Suprapubic skin (tissue), 4 donors: Measurements from ENCODE around the gene ADRA2C. TPM values are rescaled to one million over a fixed set of nuclear protein-coding genes. Genes with fewer than 3 reads are reported as not detected.

Experiments used
- DNase-seq, 2 donors: peaks; one replicate each; pipeline ENCODE4 v3.0.0-alpha.2; 2019; ENCODE audit warnings: low spot score in 2 of 2
- H3K27ac ChIP-seq: fragments of 200-600 bp; sonication (generic); one replicate; pipeline ENCODE4 v1.5.1; 2019
- H3K27me3 ChIP-seq: fragments of 200-600 bp; sonication (generic); one replicate; pipeline ENCODE4 v1.5.1; 2019
- H3K36me3 ChIP-seq: fragments of 200-600 bp; sonication (generic); one replicate; pipeline ENCODE4 v1.5.1; 2019
- H3K4me1 ChIP-seq: fragments of 200-600 bp; sonication (generic); one replicate; pipeline ENCODE4 v1.5.1; 2019
- H3K4me3 ChIP-seq: fragments of 200-600 bp; sonication (generic); one replicate; pipeline ENCODE4 v1.5.1; 2019; ENCODE audit warnings: mild to moderate bottlenecking
- H3K9me3 ChIP-seq: fragments of 200-600 bp; sonication (generic); one replicate; pipeline ENCODE4 v1.5.1; 2019
- CTCF ChIP-seq, 2 donors: fragments of 200-600 bp in 1 of 2; fragments of 450-650 bp in 1 of 2; sonication (generic) in 1 of 2; IDR thresholded peaks; one replicate each; pipeline ENCODE4 v1.5.1; 2016 to 2019; ENCODE audit warnings: antibody characterized with exemption in 2 of 2, mild to moderate bottlenecking in 1 of 2, moderate library complexity in 1 of 2
- EP300 ChIP-seq: sonication (generic); formaldehyde crosslinking; IDR thresholded peaks from one replicate; pipeline ENCODE4 v1.6.1; 2017; ENCODE audit warnings: antibody characterized with exemption
- POLR2A ChIP-seq, 2 donors: fragments of 450-650 bp; IDR thresholded peaks; one replicate each; pipeline ENCODE4 v1.6.1; 2017; ENCODE audit warnings: antibody characterized with exemption in 2 of 2, mild to moderate bottlenecking in 2 of 2, moderate library complexity in 2 of 2
- POLR2AphosphoS5 ChIP-seq, 3 donors: sonication (generic); formaldehyde crosslinking; IDR thresholded peaks; one replicate each; pipeline ENCODE4 v1.6.1; 2017; ENCODE audit warnings: antibody characterized with exemption in 3 of 3
- WGBS: methylation state at CpG from one replicate; pipeline ENCODE4 v1.1.5; 2018; 5-methylcytosine and 5-hydroxymethylcytosine counted together
- total RNA-seq, 4 donors: library from RNA; depleted of rRNA; stranded (reverse); fragments of >200 nt; gene quantifications; one replicate each; pipeline ENCODE4 v1.1.0, GENCODE V29; 2016

ADRA2C gene
- total RNA-seq, 4 donors from 2014 or later = 2.6 to 5.3 (median 4.0) TPM

GRCh38 chr4:3807311-3807710 is 41.1 kb downstream of the ADRA2C start:
- no peak for DNase-seq
- Histone ChIP-seq H3K27me3 (peaks cover 68% of the 10 kb centered on the region), H3K36me3 (no peaks in the 10 kb centered on the region), H3K4me1 (no peaks in the 10 kb centered on the region), H3K4me3 (no peak overlapping the region), H3K27ac (no peak overlapping the region), H3K9me3 (no peaks in the 10 kb centered on the region)
- WGBS = 46% methylated on average over 6 of the region's 6 CpGs
- TF ChIP-seq POLR2AphosphoS5 (IDR thresholded peaks at IDR 0.05) (no peak), EP300 (no peak), CTCF (IDR thresholded peaks at IDR 0.05) (no peak), POLR2A (IDR thresholded peaks at IDR 0.05) (no peak)

- DNase-seq = no peak
- H3K27me3 ChIP-seq = peaks cover 62% of the 10 kb centered on the region
- WGBS = 19% methylated on average over 14 of the region's 14 CpGs
- H3K4me3 ChIP-seq = no peak overlapping the region
- H3K27ac ChIP-seq = no peak overlapping the region
- no peaks in the 10 kb centered on the region for H3K36me3 ChIP-seq
- H3K4me1 ChIP-seq = no peaks in the 10 kb centered on the region
- TF ChIP-seq EP300 = no peak
- no peak for TF ChIP-seq POLR2A (IDR thresholded peaks at IDR 0.05)
- no peak for TF ChIP-seq POLR2AphosphoS5 (IDR thresholded peaks at IDR 0.05)
- no peak for TF ChIP-seq CTCF (IDR thresholded peaks at IDR 0.05)
- no peaks in the 10 kb centered on the region for H3K9me3 ChIP-seq
Observed at GRCh38 chr4:3807822-3808496, 41.8 kb downstream of the ADRA2C start.

DNA sequence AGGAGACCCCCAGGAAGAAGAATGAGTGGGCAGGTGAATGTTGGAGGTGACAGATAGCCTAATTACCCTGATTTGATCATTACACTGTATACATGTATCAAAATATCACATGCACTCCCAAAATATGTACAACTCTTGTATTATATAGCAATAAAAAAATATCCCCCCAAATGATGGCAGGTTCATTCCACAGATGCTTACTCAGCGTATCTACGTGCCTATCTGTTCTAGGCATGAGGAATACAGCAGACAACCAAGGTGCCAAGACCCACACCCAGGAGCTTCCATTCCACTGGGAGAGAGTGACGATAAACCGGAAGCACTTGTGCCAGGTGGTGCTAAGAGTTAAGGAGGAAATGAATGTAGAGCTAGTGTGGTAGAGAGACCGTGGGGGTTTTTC is 42.4 kb downstream of the ADRA2C start:
- Histone ChIP-seq H3K9me3 (no peaks in the 10 kb centered on the region), H3K36me3 (no peaks in the 10 kb centered on the region), H3K4me3 (no peak overlapping the region), H3K27ac (no peak overlapping the region), H3K27me3 (peaks cover 59% of the 10 kb centered on the region), H3K4me1 (no peaks in the 10 kb centered on the region)
- DNase-seq = no peak
- TF ChIP-seq EP300 (no peak), POLR2A (IDR thresholded peaks at IDR 0.05) (no peak), CTCF (IDR thresholded peaks at IDR 0.05) (no peak), POLR2AphosphoS5 (IDR thresholded peaks at IDR 0.05) (no peak)
- WGBS = 60% methylated on average over 5 of the region's 5 CpGs

DNA sequence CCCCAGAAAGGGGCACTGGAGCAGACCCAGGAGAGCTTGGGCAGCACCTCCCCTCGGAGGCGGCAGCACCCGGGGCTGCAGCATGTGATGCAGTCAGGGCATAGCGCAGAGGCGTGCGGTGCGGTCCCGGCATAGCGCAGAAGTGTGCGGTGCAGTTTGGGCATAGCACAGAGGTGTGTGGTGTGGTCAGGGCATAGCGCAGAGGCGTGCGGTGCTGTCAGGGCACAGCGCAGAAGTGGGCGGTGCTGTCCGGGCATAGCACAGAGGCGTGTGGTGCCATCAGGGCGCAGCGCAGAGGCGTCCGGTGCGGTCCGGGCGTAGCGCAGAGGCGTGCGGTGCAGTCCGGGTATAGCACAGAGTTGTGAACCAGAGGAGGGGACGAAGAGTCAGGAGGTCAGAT is 42.8 kb downstream of the ADRA2C start:
- no peak for DNase-seq
- H3K4me1 ChIP-seq = no peaks in the 10 kb centered on the region
- H3K27ac ChIP-seq = no peak overlapping the region
- no peaks in the 10 kb centered on the region for H3K9me3 ChIP-seq
- peaks cover 55% of the 10 kb centered on the region for H3K27me3 ChIP-seq
- H3K36me3 ChIP-seq = no peaks in the 10 kb centered on the region
- TF ChIP-seq EP300 (no peak), CTCF (IDR thresholded peaks at IDR 0.05) (no peak), POLR2AphosphoS5 (IDR thresholded peaks at IDR 0.05) (no peak), POLR2A (IDR thresholded peaks at IDR 0.05) (no peak)
- H3K4me3 ChIP-seq = no peak overlapping the region
- WGBS = 91% methylated on average over 29 of the region's 29 CpGs

GRCh38 chr4:3809451-3810110 is 43.4 kb downstream of the ADRA2C start:
- Histone ChIP-seq H3K27me3 (peaks cover 52% of the 10 kb centered on the region), H3K36me3 (no peaks in the 10 kb centered on the region), H3K27ac (no peak overlapping the region), H3K4me3 (no peak overlapping the region), H3K4me1 (no peaks in the 10 kb centered on the region), H3K9me3 (no peaks in the 10 kb centered on the region)
- WGBS = 77% methylated on average over 18 of the region's 18 CpGs
- TF ChIP-seq EP300 (no peak), POLR2AphosphoS5 (IDR thresholded peaks at IDR 0.05) (no peak), CTCF (IDR thresholded peaks at IDR 0.05) (no peak), POLR2A (IDR thresholded peaks at IDR 0.05) (no peak)
- no peak for DNase-seq
